Astrocyte of the cerebellum (primary cell): Measurements from ENCODE around the gene C1orf198.

Experiments used
- DNase-seq: peaks from one replicate; pipeline ENCODE4 v3.0.0-alpha.2; 2011; ENCODE audit warnings: low read depth
- H3K4me3 ChIP-seq: 2 replicates; pipeline ENCODE4 v1.5.1; 2011; ENCODE audit warnings: mild to moderate bottlenecking, low read depth, low read length, moderate library complexity
- CTCF ChIP-seq: IDR thresholded peaks from 2 replicates; pipeline ENCODE4 v1.5.1; 2012; ENCODE audit warnings: low read length, low read depth, moderate library complexity, mild to moderate bottlenecking; ENCODE audit errors: missing control alignments
- in situ Hi-C: cut with HindIII; loops from 2 replicates; pipeline ENCODE4 v1.10.0; 2017; ENCODE audit warnings: low sequenced_read_pairs

Gene C1orf198

GRCh38 chr1:230843503-230844309 lies 24.6 kb downstream of the C1orf198 start:
- H3K4me3 ChIP-seq: no peak overlapping the region
- DNase-seq: no peak
- in situ Hi-C loops: loop anchor here (5.0 kb wide), 1 partner anchor 74 kb away; no protein-coding TSS in a partner anchor

GRCh38 chr1:230842801-230843200 lies 25.5 kb downstream of the C1orf198 start:
- DNase-seq: no peak
- no peak for TF ChIP-seq CTCF
- in situ Hi-C loops: loop anchor here (5.0 kb wide), 1 partner anchor 74 kb away; no protein-coding TSS in a partner anchor
- H3K4me3 ChIP-seq: no peak overlapping the region

More at GRCh38 chr1:230843503-230844309, 24.6 kb downstream of the C1orf198 start:
- TF ChIP-seq CTCF: no peak

GRCh38 chr1:230839173-230839572 lies 29.1 kb downstream of the C1orf198 start:
- H3K4me3 ChIP-seq: no peak overlapping the region
- no peak for DNase-seq
- TF ChIP-seq CTCF: no peak
- in situ Hi-C loops: loop anchor here (5.0 kb wide), 1 partner anchor 48 kb away; no protein-coding TSS in a partner anchor

- TF ChIP-seq CTCF: no peak
- in situ Hi-C loops: loop anchor here (5.0 kb wide), 1 partner anchor 51 kb away; no protein-coding TSS in a partner anchor
- DNase-seq: no peak
Measured at GRCh38 chr1:230836793-230837192, 31.5 kb downstream of the C1orf198 start.

GRCh38 chr1:230836347-230836746 lies 32.0 kb downstream of the C1orf198 start:
- no peak overlapping the region for H3K4me3 ChIP-seq
- DNase-seq: no peak
- no peak for TF ChIP-seq CTCF
- in situ Hi-C loops: loop anchor here (5.0 kb wide), 1 partner anchor 51 kb away; no protein-coding TSS in a partner anchor

More at GRCh38 chr1:230836793-230837192, 31.5 kb downstream of the C1orf198 start:
- no peak overlapping the region for H3K4me3 ChIP-seq

- in situ Hi-C loops: no loop called here
- no peak for TF ChIP-seq CTCF
- no peak overlapping the region for H3K4me3 ChIP-seq
- no peak for DNase-seq
Measured at GRCh38 chr1:230834292-230834691, 34.0 kb downstream of the C1orf198 start.
